Stomach (tissue), 9 donors: ENCODE results near the gene LIAS. TPM values are rescaled to one million over a fixed set of nuclear protein-coding genes. Genes with fewer than 3 reads are reported as not detected.

Source experiments
- DNase-seq, 2 donors: peaks; one replicate each; pipeline versions ENCODE4 v3.0.0 to v3.0.0-alpha.2; 2013 to 2019
- H3K27ac ChIP-seq, 5 donors: fragments of 200-600 bp in 4 of 5; sonication (generic) in 4 of 5; one replicate each; pipeline ENCODE4 v1.5.1; 2013 to 2019; ENCODE audit warnings: mild to moderate bottlenecking in 1 of 5, moderate library complexity in 1 of 5
- H3K27me3 ChIP-seq, 3 donors: fragments of 200-600 bp; sonication (generic); one replicate each; pipeline ENCODE4 v1.5.1; 2017 to 2019; ENCODE audit warnings: mixed run types in 1 of 3
- H3K36me3 ChIP-seq, 4 donors: fragments of 200-600 bp; sonication (generic); 1 replicate in 3 of 4; 2 replicates in 1 of 4; pipeline ENCODE4 v1.5.1; 2016 to 2019
- H3K4me1 ChIP-seq, 4 donors: fragments of 200-600 bp; sonication (generic); one replicate each; pipeline ENCODE4 v1.5.1; 2016 to 2019
- H3K4me3 ChIP-seq, 4 donors: fragments of 200-600 bp; sonication (generic) in 3 of 4; one replicate each; pipeline ENCODE4 v1.5.1; 2016 to 2019; ENCODE audit warnings: mild to moderate bottlenecking in 1 of 4
- H3K9me3 ChIP-seq, 4 donors: fragments of 200-600 bp; sonication (generic); one replicate each; pipeline ENCODE4 v1.5.1; 2016 to 2019
- CTCF ChIP-seq, 7 experiments: fragments of 450-650 bp in 4 of 7; fragments of 200-600 bp in 3 of 7; sonication (generic) in 3 of 7; IDR thresholded peaks; one replicate each; pipeline ENCODE4 v1.5.1; 2016 to 2019; ENCODE audit warnings: antibody characterized with exemption in 7 of 7, control low read depth in 2 of 7, mild to moderate bottlenecking in 1 of 7
- EP300 ChIP-seq: sonication (generic); formaldehyde crosslinking; IDR thresholded peaks from one replicate; pipeline ENCODE4 v1.6.1; 2017; ENCODE audit warnings: antibody characterized with exemption
- POLR2A ChIP-seq, 4 donors: fragments of 450-650 bp; IDR thresholded peaks; one replicate each; pipeline ENCODE4 v1.6.1; 2016; ENCODE audit warnings: antibody characterized with exemption in 4 of 4, control low read depth in 2 of 4, mild to moderate bottlenecking in 1 of 4, moderate library complexity in 1 of 4
- POLR2AphosphoS5 ChIP-seq, 3 donors: sonication (generic); formaldehyde crosslinking; IDR thresholded peaks; one replicate each; pipeline ENCODE4 v1.6.1; 2016; ENCODE audit warnings: antibody characterized with exemption in 3 of 3
- WGBS, 5 donors: extraction: QIAGEN DNeasy Blood & Tissue Kit in 3 of 5; methylation state at CpG; one replicate each; pipeline versions ENCODE4 v1.1.5 to v1.1.7; 2013 to 2018; 5-methylcytosine and 5-hydroxymethylcytosine counted together
- intact Hi-C: fragments of 100-400 bp; cut with DNase I; formaldehyde crosslinking; loops from one replicate; pipeline ENCODE4 v1.15.1; 2023; ENCODE audit warnings: low total_unique reads
- polyA plus RNA-seq, 3 donors: library from polyadenylated mRNA; stranded (reverse); fragments of 200-250 nt; gene quantifications; one replicate each; pipeline ENCODE4 v1.2.3, GENCODE V29; 2013
- total RNA-seq, 5 donors: library from RNA; depleted of rRNA; stranded (reverse); fragments of >200 nt; gene quantifications; one replicate each; pipeline versions ENCODE4 v1.1.0 to v1.2.3, GENCODE V29; 2014 to 2016
- donor health status: healthy with polysubstance abuse.
- donor health status: Bipolar disorder and iron deficiency.
- donor health status: healthy.

Gene LIAS
- total and polyA plus RNA-seq, 8 donors = 10.4 to 36.2 (median 18.5) TPM

GRCh38 chr4:39486221-39486804 lies 27.5 kb downstream of the LIAS start:
- H3K27ac ChIP-seq = no peak overlapping the region
- 78 to 90% (median 84%) methylated on average over 10 of the region's 10 CpGs for WGBS, 5 donors
- H3K4me1 ChIP-seq = no peaks in the 10 kb centered on the region
- TF ChIP-seq CTCF (IDR thresholded peaks at IDR 0.05) = no peak
- TF ChIP-seq POLR2A (IDR thresholded peaks at IDR 0.05) = no peak
- TF ChIP-seq POLR2AphosphoS5 (IDR thresholded peaks at IDR 0.05) = no peak
- TF ChIP-seq EP300 = no peak
- H3K4me3 ChIP-seq = no peak overlapping the region
- H3K36me3 ChIP-seq = no peaks in the 10 kb centered on the region
- no peaks in the 10 kb centered on the region for H3K27me3 ChIP-seq
- intact Hi-C loops = no loop called here
- peaks cover 0 to 10% (median 0%) of the 10 kb centered on the region in 4 donors for H3K9me3 ChIP-seq
- DNase-seq = no peak

GRCh38 chr4:39490322-39490721 lies 31.5 kb downstream of the LIAS start:
- Histone ChIP-seq H3K9me3 (no peaks in the 10 kb centered on the region), H3K27me3 (no peaks in the 10 kb centered on the region), H3K27ac (no peak overlapping the region), H3K36me3 (no peaks in the 10 kb centered on the region), H3K4me3 (no peak overlapping the region), H3K4me1 (no peaks in the 10 kb centered on the region)
- WGBS, 5 donors = 88 to 96% (median 95%) methylated on average over 2 of the region's 2 CpGs
- intact Hi-C loops = no loop called here
- DNase-seq = no peak
- TF ChIP-seq EP300 = no peak
- TF ChIP-seq POLR2AphosphoS5 (IDR thresholded peaks at IDR 0.05) = no peak
- TF ChIP-seq CTCF (IDR thresholded peaks at IDR 0.05) = no peak
- no peak for TF ChIP-seq POLR2A (IDR thresholded peaks at IDR 0.05)

- TF ChIP-seq POLR2A (IDR thresholded peaks at IDR 0.05) (no peak), EP300 (no peak), CTCF (IDR thresholded peaks at IDR 0.05) (no peak), POLR2AphosphoS5 (IDR thresholded peaks at IDR 0.05) (no peak)
- Histone ChIP-seq H3K4me3 (no peak overlapping the region), H3K36me3 (peaks cover 7 to 14% (median 14%) of the 10 kb centered on the region in 4 donors), H3K4me1 (no peaks in the 10 kb centered on the region), H3K9me3 (no peaks in the 10 kb centered on the region), H3K27ac (no peak overlapping the region), H3K27me3 (no peaks in the 10 kb centered on the region)
- DNase-seq = no peak
- WGBS, 5 donors = 74 to 91% (median 89%) methylated on average over 1 of the region's 1 CpG
- intact Hi-C loops = no loop called here
Measured at GRCh38 chr4:39494354-39494753, 35.5 kb downstream of the LIAS start.

DNA sequence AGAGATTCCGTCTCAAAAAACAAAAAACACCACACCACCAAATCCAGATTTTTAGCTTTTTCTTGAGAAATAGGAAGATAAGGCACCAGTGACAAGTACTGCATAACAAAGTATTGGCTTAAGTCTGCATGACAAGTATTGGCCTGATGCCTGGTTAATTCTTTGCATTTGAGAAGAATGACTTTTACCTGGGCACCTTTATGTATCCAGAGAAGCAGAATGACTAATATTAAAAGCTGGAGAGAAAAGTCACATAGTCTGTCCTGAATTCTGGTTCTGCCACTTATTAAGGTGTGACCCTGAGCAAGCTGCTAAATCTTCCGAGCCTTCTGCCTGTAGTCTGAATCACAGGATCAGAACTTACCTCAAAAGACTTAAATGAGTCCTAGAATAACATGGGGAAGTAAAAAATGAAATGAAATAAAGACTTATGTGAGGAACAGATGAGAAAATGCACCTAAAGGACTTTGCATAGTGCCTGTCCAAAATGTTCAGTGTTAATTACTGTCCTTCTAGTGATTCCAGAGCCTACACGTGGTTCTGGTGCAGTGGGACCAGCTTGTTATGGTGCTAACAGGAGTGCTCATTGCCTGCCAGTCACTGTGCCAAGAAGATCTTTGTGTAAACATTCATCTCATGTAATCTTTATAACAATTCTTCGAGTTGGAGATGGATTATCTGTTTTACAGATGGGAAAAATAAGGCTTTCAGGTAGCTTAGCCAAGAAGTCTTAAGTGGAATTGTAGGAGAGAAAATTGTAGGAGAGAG lies 36.8 kb downstream of the LIAS start:
- Histone ChIP-seq H3K4me1 (no peaks in the 10 kb centered on the region), H3K36me3 (peaks cover 12 to 27% (median 27%) of the 10 kb centered on the region in 4 donors), H3K9me3 (no peaks in the 10 kb centered on the region), H3K27ac (peak overlapping the region in 1 of 5 donors; percentile 45), H3K27me3 (no peaks in the 10 kb centered on the region), H3K4me3 (no peak overlapping the region)
- DNase-seq = no peak
- TF ChIP-seq CTCF (IDR thresholded peaks at IDR 0.05) (no peak), POLR2AphosphoS5 (IDR thresholded peaks at IDR 0.05) (no peak), POLR2A (IDR thresholded peaks at IDR 0.05) (no peak), EP300 (no peak)
- 46 to 56% (median 48%) methylated on average over 4 of the region's 4 CpGs for WGBS, 5 donors
- intact Hi-C loops = no loop called here
